HG03196 (cell line): ENCODE measurements around the gene GALNT10.
A peak's percentile ranks its signal among the peaks of the same experiment; 100 is the strongest.

Experiments used
- ATAC-seq: cut with Tn5 transposase; IDR thresholded peaks from one replicate; pipeline ENCODE4 v1.9.1; 2021; ENCODE audit not compliant: unreplicated experiment

Gene GALNT10

DNA sequence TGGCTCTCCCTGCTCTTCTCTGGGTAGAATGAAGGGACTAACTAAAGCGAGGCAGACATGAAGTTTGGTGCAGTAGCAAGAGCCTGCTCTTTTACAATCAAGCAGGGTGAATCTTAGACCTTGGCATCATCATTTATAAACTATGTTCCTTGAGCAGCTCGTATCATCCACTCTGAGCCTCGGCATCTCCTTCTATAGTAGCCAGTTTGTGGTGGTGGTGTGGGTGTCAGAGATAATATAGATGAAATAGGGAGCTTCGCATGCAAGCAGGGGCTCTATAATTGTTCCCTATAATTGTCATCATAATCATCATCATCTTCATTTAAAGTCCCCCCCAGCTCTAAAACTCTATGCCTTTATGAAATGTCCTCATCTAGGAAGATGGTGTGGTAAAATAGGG lies 182.8 kb downstream of the GALNT10 start:
- no peak for ATAC-seq

DNA sequence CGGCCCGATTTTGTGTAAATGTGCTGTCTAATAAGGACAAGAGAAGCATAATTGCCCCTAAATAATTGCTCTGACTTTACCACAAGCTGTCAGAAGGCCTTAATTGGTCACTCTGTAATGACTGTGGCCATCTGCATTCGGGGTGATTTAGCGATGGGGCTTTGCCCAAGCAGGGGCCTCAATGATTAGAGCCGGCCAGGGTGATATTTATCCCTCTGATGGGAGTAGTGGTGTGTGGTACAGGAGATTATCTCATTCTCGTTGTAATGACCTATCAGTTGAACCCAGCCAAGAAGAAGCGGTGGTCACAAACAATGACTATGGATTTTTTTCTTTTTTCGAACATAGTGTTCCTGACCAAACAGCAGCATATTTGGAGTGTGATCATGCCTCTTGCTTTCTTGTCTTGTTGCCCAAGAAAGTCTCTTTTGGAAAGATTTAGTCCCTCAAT lies 183.2 kb downstream of the GALNT10 start:
- ATAC-seq = no peak

DNA sequence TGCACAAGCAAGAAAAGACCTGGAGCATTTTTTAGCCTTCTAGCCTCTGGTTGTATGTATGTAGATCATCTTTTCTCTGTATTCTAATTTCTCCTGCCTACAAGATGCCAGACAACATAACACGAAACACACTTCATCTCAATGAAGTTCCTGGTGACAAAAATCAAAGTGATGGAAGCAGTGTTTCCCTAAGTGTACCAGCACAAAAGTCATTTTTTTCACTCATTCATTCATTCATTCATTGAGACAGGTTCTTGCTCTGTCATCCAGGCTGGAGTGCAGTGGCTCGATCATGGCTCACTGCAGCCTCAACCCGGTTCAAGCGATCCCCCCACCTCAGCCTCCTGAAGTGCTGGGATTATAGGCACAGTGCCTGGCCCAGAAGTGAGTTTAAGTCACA lies 183.7 kb downstream of the GALNT10 start:
- ATAC-seq = no peak

DNA sequence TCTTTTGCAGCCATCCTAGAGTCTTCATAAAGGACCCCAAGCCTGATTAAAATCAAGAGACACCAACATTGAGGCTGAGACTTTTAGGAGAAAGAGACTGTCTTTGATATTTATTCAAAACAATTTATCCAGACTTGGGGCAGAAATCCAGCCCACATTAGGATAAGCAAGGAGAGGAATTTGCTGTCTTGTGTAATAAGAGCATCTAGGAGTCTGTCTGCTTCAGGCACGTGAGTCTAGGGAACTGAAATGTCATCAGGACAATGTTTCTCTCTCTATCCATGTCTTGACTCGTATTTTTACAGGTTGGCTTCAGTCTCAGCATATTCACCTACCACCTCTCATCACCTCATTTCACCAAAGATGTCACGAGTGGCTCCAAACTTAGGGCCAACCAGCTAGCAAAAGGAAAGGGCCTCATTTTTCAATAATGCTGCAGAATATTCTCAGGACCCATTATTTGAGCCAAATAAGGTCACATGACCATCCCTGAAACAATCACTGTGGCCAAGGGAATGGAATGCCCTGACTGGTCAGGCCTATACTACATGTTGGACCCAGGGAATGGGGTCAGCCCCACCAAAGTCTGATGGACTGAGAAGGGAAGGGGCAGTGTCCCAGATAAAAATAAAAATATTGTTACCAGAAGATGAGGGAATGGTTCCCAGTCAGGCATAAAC lies 184.9 kb downstream of the GALNT10 start:
- ATAC-seq = no peak

DNA sequence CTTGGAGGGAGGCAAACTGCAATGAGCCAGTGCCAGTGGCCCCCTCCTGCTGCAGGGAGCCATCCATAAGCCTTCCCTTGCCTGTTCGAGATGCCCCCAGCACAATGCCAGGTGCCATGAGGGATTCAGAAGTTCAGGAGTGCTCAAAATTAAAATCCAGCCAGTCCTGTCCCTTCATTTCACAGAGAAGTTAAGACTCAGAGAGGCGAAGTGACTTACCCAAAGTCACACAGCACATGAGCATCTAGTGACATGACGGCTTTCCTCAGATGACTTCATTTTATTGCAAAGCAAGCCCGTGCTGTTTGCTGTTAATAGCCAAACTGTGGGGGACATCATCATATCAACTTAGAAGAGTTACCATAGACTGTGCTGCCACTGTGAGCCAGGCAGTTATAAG lies 185.9 kb downstream of the GALNT10 start:
- no peak for ATAC-seq

DNA sequence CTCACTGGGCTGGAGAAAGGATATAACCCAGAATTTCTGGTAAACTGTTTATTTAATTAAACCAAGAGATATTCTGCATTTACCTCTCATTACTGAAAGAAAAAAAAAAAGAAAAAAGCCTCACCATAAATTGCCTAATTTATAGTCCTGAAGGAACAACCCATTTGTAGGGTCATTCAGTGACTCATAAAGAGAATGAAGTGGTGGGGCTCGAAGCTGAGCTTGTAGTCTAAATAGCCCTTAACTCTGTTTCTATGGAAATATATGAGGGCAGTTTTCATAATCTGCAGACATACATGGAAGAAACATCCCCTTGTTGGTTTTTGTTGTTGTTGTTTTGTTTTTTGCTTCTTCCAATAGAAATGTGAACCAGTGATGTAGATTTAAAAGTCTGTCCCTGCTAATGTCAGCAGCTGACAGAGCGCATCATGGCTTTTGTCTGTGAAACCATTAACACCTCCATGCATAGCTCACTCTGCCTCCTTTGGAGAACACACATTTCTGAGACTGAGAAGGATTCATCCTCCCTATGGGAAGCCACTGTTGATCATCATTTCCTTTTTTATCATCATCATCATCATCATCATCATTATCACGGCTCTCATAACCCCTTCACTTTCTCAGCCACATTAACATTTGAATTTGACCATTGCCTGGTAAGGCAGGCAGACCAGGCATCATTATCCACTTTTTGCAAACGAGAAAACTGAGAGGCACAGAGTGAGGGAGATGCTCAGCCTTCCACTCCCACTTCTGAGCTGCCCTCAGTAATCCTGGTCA lies 187.4 kb downstream of the GALNT10 start:
- no peak for ATAC-seq

DNA sequence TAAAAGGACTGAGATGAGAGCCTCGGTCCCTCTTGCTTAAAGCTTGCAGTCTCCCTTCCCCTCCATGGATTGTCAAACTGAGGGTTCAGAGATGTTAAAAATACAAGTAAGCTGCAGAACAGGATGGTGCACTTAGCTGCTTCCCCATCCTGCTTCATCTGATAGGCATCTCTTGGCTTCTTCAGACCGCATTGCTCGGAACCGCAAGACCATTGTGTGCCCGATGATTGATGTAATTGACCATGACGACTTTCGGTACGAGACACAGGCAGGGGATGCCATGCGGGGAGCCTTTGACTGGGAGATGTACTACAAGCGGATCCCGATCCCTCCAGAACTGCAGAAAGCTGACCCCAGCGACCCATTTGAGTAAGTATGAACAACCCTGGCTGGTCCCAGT lies 189.7 kb downstream of the GALNT10 start:
- ATAC-seq = no peak

DNA sequence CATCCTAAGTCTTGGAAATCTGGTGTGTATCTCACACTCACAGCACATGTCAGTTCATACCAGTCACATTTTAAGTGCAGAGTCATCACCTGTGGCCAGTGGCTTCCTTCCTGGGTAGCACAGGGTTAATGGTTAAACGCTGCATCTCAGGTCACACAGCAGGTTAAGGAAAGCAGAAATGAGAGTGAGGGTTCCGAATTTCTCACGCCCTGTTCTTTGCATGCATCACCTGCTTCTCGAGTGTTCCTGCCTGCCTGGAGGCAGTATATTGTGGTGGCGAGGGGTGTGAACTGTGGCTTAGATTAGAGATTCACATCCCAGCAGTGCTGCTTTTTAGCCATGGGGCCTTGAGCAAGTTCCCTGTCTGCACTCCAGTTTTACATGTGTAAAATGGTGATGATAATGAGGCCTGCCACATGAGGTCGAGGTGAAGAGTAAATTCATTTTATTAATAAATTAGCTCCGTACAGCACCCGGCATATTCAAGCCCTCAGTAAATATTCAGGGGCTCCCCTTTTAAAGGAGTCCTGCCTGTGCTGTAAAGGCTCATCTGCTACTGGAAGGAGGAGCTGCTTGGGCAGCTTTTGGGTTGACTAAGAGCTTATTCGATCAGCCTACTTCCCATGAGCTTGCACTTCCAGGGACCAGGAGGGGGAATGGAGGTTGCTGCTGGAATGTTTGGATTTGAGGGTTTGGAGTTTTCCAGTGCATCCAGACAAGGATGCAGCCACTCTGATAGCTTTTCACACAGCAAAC lies 194.1 kb downstream of the GALNT10 start:
- peak; percentile 98 for ATAC-seq

DNA sequence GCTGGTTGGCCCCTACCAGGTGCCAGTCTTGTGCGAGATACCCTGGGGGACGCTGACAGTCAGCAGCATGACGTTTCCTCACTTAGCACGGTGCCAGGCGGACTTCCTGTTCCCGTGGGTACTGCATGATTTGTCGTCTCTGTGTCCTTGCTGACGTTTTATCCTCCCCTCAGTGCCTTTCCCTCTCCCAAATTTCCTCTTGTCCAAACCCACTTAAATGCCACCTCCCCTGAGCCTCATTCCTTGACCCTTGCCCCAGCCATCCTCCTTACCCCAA lies 194.6 kb downstream of the GALNT10 start:
- peak; percentile 27 for ATAC-seq

DNA sequence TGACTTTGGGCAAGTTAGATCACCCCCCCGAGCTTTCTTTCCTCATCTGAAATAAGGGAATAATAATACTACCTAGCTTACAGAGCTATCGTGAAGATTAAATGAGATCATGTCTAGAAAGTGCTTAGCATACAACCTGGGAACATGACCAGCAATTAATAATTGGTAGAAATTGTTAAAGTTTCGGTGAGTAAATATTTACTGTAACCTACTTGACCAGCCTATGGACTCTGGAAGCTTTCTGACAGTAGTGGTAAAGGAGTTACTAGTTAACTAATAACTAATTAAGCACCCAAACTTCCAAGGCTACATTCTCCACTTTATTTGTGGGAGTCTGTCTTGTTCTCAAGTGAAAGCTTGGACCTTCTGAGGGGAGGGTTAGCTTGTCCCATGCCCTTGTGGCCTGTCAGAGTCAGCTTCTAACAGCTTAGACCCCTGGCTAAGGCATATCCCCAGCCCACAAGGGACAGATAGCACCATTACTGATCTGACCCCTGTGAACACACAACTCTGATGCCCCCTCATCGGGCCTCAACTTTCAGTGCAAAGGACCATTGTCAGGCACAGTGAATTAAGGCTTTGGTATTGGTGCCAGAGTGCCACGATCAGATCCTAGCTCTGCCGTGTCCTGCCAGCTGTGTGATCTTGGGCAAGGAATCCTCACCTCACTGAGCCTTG lies 196.6 kb downstream of the GALNT10 start:
- no peak for ATAC-seq

DNA sequence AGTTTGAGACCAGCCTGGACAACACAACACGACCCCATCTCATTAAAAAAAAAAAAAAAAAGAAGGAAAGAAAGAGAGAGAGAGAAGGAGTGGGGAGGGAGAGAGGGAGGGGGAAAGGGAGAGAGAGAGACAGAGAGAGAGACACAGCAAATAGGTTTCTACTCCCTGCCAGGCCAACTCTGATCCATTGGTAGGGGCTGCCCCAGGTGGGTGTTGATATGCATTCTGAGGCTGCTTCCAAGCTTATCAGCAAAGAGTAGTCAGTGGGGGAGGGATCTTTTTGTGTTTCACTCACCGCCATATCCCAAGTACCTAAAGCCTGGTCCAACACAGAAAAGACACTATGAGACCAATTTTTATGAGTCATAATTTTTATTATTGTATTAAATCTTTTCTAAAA lies 198.3 kb downstream of the GALNT10 start:
- no peak for ATAC-seq

DNA sequence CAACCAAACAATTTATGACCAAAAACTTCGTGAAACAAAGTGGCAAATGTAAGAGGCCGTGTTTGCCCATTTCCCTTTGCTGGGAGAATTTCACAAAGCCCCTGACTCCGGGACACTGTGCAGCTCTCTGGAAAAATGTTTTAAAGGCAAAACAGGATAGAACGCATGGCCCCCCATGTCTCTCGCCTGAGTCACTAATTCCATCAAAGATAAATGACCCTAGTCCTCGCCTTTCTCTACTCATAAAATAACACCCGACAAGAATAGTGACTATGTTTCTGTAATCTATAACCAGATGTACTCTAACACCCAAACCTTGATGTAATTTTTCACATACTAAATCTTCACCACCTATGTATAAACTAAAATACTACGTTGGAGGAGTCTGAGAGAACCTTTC lies 199.6 kb downstream of the GALNT10 start:
- ATAC-seq = no peak

DNA sequence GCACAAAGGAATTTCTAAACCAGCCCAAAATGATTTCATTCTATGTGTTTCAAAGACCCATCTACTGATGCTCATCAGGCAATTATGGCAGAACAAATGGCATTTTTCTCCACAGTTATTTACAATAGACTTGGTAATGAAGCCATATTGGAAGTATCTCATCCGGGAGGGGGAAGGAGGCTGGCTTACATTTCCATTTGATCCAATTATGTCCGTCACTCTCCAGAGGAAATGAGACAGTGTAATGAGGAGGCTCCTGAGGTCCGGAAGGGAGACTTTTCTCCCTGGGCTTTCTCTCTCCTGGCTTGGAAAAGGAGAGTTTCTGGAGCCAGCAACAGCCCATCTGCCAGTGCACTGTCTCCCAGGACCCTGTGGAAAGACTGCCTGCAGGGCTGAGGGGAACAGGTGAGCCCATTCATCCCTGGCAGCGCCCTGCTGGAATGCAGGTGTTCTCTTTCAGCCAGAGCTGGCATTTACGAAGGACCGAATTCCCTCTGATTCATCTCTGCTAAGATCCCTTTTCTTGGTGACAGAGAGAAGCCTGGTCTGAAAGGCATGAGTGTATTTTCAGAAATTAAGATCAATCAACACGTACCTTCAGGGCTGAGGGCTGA lies 200.3 kb downstream of the GALNT10 start:
- ATAC-seq = no peak

DNA sequence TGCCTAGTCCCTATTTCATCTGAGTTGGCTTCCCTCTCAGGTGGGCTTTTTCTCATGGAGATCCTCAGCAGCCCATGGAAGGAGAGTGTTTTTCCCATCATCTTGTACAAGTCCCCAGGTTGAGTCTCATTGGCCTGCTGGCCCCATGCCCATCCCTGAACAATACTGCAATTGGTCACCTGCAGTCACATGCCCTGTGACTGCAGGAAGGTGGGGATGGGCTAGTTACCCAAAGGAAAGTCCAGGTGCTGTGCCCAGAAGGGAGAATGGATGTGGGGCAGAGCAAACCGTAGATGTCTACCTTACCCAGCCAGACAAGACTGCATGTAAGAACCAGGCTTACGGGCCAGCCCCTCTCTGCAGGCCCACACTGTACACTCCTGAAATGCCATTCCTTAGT lies 201.3 kb downstream of the GALNT10 start:
- no peak for ATAC-seq

DNA sequence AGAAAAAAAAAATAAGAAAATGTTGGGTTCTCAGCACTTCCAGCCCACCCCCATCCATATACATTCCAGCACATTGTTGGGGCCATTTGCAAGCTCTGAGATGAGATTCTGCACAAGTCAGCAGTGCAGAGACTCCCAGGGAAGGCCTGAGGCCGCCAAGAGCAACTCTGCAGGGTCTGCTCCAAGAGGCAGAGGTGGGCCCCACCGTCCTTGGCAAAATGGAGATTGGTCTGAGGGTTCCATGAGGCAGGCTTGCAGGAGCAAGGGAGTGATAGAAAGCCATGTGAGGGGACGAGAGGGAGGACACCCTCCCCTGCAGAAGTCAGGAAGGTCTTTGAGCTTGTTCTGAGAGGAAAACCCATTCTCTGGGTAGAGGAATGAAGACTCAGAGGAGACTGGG lies 203.3 kb downstream of the GALNT10 start:
- ATAC-seq = no peak

DNA sequence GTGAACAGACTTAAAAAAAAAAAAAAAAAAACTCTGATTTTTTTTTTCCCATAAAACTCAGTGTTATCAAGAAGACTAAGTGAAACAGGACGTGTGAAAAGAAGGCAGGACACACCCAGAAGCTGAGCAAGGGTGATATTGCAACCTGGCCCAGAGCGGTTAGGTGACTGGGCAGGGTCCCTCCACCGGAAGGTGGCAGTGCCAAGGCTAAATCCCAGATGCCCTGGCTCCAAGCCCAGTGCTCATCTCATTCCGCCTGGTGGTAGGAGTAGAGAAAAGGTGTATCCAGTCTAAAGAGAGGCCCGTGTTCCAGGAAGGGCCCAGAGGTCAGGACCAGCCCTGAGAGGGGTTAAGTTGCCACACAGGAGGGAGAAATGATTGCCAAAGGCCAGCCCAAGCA lies 203.8 kb downstream of the GALNT10 start:
- ATAC-seq = no peak

DNA sequence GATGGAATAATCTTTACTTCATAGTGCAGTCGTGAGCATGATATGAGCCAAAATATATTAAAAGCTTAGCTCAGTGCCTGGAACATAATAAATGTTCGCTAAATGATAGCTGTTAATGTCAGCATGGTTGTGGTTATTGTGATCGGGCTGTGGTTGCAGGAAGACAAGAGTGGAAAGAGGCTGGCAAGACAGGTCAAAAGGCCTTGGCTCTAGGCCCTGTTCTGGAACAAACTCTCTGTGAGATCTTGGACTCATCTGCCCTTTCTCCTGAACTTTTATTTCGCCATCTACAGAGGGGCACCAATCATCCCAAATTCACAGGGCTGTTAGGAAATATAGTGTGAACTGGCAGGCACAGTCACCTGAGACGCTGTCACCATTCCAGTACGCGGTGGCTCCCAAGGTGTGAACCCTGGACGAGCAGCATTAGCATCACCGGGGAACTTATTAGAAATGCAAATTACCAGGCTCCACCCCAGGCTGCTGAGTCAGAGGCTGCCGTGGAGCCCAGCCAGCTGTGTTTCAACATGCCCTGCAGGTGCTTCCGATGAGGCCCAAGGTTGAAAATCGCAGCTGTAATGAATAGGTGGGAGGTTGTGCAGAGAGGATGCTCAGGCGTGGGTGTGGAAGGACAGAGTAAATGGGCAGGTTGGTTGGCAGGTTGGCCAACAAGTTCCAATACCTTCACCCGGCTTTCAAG lies 205.0 kb downstream of the GALNT10 start:
- no peak for ATAC-seq

DNA sequence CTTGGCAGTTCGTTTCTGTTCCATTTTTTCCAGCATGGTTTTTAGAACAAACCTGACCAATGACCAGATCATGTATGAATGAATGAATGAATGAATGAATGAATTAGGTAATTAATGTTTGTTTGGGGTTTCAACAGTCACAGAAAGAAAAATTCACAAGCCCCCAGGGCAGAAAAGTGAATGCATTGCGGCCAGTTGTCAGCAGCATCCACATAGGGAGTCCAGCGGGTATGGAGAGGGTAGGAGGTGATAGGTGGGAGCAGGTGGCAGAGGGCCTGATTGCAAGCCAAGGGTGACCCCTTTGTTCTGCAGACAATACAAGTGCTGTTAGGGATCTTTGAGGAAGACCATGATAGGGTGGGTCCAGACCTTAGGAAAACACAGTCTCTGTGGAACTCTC lies 205.6 kb downstream of the GALNT10 start:
- no peak for ATAC-seq

DNA sequence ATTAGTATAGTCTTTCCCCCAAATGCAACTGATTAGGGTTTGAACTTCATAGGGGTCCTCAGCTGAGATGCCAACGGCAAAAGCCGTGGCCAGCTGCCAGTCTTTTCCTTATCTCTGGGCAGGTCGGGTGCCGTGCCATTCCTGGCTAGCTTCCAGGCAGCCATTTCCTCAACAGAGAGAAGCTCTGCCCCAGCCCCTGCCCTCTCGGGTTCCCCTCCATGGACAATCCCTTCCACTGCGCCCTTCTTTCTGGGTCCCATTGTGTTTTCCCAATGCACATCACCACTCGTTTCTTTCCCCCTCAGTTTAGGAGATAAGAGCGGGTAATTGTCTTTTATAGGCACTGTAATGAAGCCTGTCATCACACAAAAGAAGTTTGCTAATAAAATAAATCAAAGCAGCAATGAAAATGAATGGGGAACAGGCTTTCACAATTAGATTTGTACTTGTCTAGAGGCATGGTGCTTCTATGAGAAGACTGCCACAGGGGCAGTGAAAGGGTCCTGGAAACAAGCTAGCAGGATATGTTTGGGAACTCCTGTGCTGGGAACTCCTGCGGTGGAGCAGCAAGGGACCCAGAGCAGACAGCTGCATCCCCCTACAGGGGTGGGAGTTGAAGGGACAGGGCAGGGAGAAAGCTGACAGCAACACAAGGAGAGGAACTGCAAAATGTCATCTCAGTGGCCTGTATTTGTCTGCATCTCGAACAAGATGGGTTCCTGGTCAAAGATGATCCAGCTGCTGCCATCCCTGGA lies 207.3 kb downstream of the GALNT10 start:
- ATAC-seq = no peak

DNA sequence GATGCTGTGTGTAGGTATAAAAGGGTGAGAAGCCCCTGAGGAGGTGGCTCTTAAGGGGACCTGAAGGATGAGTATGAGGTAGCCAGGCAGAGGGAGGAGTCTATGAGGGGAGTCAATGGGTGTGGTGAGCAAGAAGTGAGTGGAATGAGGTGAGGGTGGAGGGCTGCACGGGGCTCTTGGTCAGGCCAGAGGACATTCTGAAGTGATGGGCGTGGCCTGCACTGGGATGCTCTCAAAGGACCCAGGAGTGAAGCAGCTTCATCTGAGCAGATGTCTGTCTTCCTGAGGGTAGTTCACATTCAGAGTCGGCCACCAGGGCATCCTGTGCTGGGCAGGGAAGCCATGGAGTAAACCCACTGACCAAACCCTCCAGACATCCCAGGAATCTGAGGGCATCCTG lies 210.1 kb downstream of the GALNT10 start:
- ATAC-seq = no peak
